Karpas-422 (cell line): ENCODE data around the gene NHSL2. TPM values are rescaled to one million over a fixed set of nuclear protein-coding genes. Genes with fewer than 3 reads are reported as not detected.

Source experiments
- DNase-seq: peaks from one replicate; pipeline ENCODE4 v3.0.0-alpha.2; 2015
- H2AFZ ChIP-seq: fragments of 200-600 bp; sonication (generic); 2 replicates; pipeline ENCODE4 v1.6.1; 2014; ENCODE audit warnings: antibody characterized with exemption, low read length, mixed read lengths
- H3K27ac ChIP-seq: fragments of 200-600 bp; sonication (generic); 2 replicates; pipeline ENCODE4 v1.5.1; 2014; ENCODE audit warnings: mild to moderate bottlenecking, low read length, moderate library complexity
- H3K27me3 ChIP-seq: fragments of 200-600 bp; sonication (generic); 2 replicates; pipeline ENCODE4 v1.6.1; 2014; ENCODE audit warnings: low read length, mixed read lengths
- H3K36me3 ChIP-seq: fragments of 200-600 bp; sonication (generic); 2 replicates; pipeline ENCODE4 v1.6.1; 2014; ENCODE audit warnings: low read length, mixed read lengths; ENCODE audit not compliant: insufficient read depth
- H3K4me1 ChIP-seq: fragments of 200-600 bp; sonication (generic); 2 replicates; pipeline ENCODE4 v1.6.1; 2014; ENCODE audit warnings: mild to moderate bottlenecking, low read length, mixed read lengths
- H3K4me2 ChIP-seq: fragments of 200-600 bp; sonication (generic); 2 replicates; pipeline ENCODE4 v1.6.1; 2014; ENCODE audit warnings: low read length, low read depth, mild to moderate bottlenecking; ENCODE audit not compliant: poor library complexity, severe bottlenecking
- H3K4me3 ChIP-seq: fragments of 200-600 bp; sonication (generic); 2 replicates; pipeline ENCODE4 v1.5.1; 2014; ENCODE audit warnings: mild to moderate bottlenecking, antibody characterized with exemption, low read length, mixed read lengths
- H3K79me2 ChIP-seq: fragments of 200-600 bp; sonication (generic); 2 replicates; pipeline ENCODE4 v1.6.1; 2014; ENCODE audit warnings: mild to moderate bottlenecking, low read length, mixed read lengths
- H3K9ac ChIP-seq: fragments of 200-600 bp; sonication (generic); 2 replicates; pipeline ENCODE4 v1.6.0; 2014; ENCODE audit warnings: low read length
- H3K9me2 ChIP-seq: fragments of 200-600 bp; sonication (generic), shearing (Covaris generic); replicated peaks from 2 replicates; pipeline ENCODE4 v1.6.0; 2014; ENCODE audit warnings: mild to moderate bottlenecking, low read length, moderate library complexity; ENCODE audit not compliant: insufficient read depth
- H3K9me3 ChIP-seq: fragments of 300-700, 200-600 bp; sonication (generic); 2 replicates; pipeline ENCODE4 v1.6.1; 2014; ENCODE audit warnings: low read length, mixed read lengths
- H4K20me1 ChIP-seq: fragments of 200-600 bp; sonication (generic); 2 replicates; pipeline ENCODE4 v1.6.1; 2014; ENCODE audit warnings: mild to moderate bottlenecking, antibody characterized with exemption, low read length, low read depth; ENCODE audit not compliant: insufficient read depth
- total RNA-seq: library from RNA; depleted of rRNA; stranded (reverse); fragments of >200 nt; shearing (Covaris generic); gene quantifications from 2 replicates; pipeline ENCODE4 v1.2.3, GENCODE V29; 2014; ENCODE audit warnings: low replicate concordance

NHSL2 gene
- total RNA-seq, 1 experiment from 2014 or later: not detected

GRCh38 chrX:71885099-71885498 lies 25.5 kb upstream of the NHSL2 start:
- no peaks in the 10 kb centered on the region for H3K9me2 ChIP-seq

GRCh38 chrX:71895607-71896006 lies 15.0 kb upstream of the NHSL2 start:
- H3K4me3 ChIP-seq: no peak overlapping the region
- H3K27ac ChIP-seq: no peak overlapping the region
- no peaks in the 10 kb centered on the region for H3K9me3 ChIP-seq
- no peaks in the 10 kb centered on the region for H3K79me2 ChIP-seq
- H3K9ac ChIP-seq: no peak overlapping the region
- no peak overlapping the region for H2AFZ ChIP-seq
- H4K20me1 ChIP-seq: no peaks in the 10 kb centered on the region
- DNase-seq: no peak
- no peaks in the 10 kb centered on the region for H3K27me3 ChIP-seq
- H3K4me2 ChIP-seq: no peak overlapping the region
- no peaks in the 10 kb centered on the region for H3K4me1 ChIP-seq
- no peaks in the 10 kb centered on the region for H3K36me3 ChIP-seq
- no peaks in the 10 kb centered on the region for H3K9me2 ChIP-seq

More at GRCh38 chrX:71885099-71885498, 25.5 kb upstream of the NHSL2 start:
- no peaks in the 10 kb centered on the region for H3K36me3 ChIP-seq
- H3K9ac ChIP-seq: no peak overlapping the region
- no peak overlapping the region for H3K27ac ChIP-seq
- H2AFZ ChIP-seq: no peak overlapping the region
- H3K4me2 ChIP-seq: no peak overlapping the region
- peaks cover 3% of the 10 kb centered on the region; the same call in 1 of the 2 replicates for H3K9me3 ChIP-seq
- H3K79me2 ChIP-seq: no peaks in the 10 kb centered on the region
- no peak overlapping the region for H3K4me3 ChIP-seq
- H3K4me1 ChIP-seq: no peaks in the 10 kb centered on the region
- no peak for DNase-seq
- no peaks in the 10 kb centered on the region for H3K27me3 ChIP-seq
- H4K20me1 ChIP-seq: no peaks in the 10 kb centered on the region

GRCh38 chrX:71906144-71906543 lies 4.5 kb upstream of the NHSL2 start:
- Histone ChIP-seq H3K4me1 (no peaks in the 10 kb centered on the region), H3K9me2 (no peaks in the 10 kb centered on the region), H3K9ac (no peak overlapping the region), H3K79me2 (no peaks in the 10 kb centered on the region), H3K27ac (no peak overlapping the region), H3K27me3 (no peaks in the 10 kb centered on the region), H4K20me1 (no peaks in the 10 kb centered on the region), H3K4me3 (no peak overlapping the region), H3K36me3 (no peaks in the 10 kb centered on the region), H3K9me3 (no peaks in the 10 kb centered on the region), H3K4me2 (no peak overlapping the region), H2AFZ (no peak overlapping the region)
- no peak for DNase-seq

- no peak overlapping the region for H3K4me2 ChIP-seq
- no peaks in the 10 kb centered on the region for H3K36me3 ChIP-seq
- H3K27ac ChIP-seq: no peak overlapping the region
- H3K27me3 ChIP-seq: no peaks in the 10 kb centered on the region
- no peak for DNase-seq
- H3K9me2 ChIP-seq: no peaks in the 10 kb centered on the region
- H4K20me1 ChIP-seq: no peaks in the 10 kb centered on the region
- no peaks in the 10 kb centered on the region for H3K4me1 ChIP-seq
- H2AFZ ChIP-seq: no peak overlapping the region
- no peaks in the 10 kb centered on the region for H3K79me2 ChIP-seq
- H3K9me3 ChIP-seq: no peaks in the 10 kb centered on the region
- no peak overlapping the region for H3K9ac ChIP-seq
- H3K4me3 ChIP-seq: no peak overlapping the region
Observed at GRCh38 chrX:71908387-71908786, 2.3 kb upstream of the NHSL2 start.

- no peaks in the 10 kb centered on the region for H3K9me3 ChIP-seq
- DNase-seq: no peak
- H3K4me1 ChIP-seq: no peaks in the 10 kb centered on the region
- no peaks in the 10 kb centered on the region for H3K79me2 ChIP-seq
- H3K9ac ChIP-seq: no peak overlapping the region
- H3K36me3 ChIP-seq: no peaks in the 10 kb centered on the region
- no peak overlapping the region for H3K4me3 ChIP-seq
- H3K9me2 ChIP-seq: no peaks in the 10 kb centered on the region
- H3K4me2 ChIP-seq: no peak overlapping the region
- no peaks in the 10 kb centered on the region for H3K27me3 ChIP-seq
- no peak overlapping the region for H3K27ac ChIP-seq
- H2AFZ ChIP-seq: no peak overlapping the region
- H4K20me1 ChIP-seq: no peaks in the 10 kb centered on the region
Observed at GRCh38 chrX:71909956-71910355, 689 bp upstream of the NHSL2 start.

GRCh38 chrX:71910986-71911730 lies 513 bp downstream of the NHSL2 start:
- Histone ChIP-seq H3K27me3 (no peaks in the 10 kb centered on the region), H3K36me3 (no peaks in the 10 kb centered on the region), H3K4me3 (no peak overlapping the region), H3K9me2 (no peaks in the 10 kb centered on the region), H2AFZ (no peak overlapping the region), H3K9me3 (no peaks in the 10 kb centered on the region), H4K20me1 (no peaks in the 10 kb centered on the region), H3K79me2 (no peaks in the 10 kb centered on the region), H3K27ac (no peak overlapping the region), H3K9ac (no peak overlapping the region), H3K4me1 (no peaks in the 10 kb centered on the region), H3K4me2 (no peak overlapping the region)
- no peak for DNase-seq

GRCh38 chrX:71911731-71912050 lies 1.0 kb downstream of the NHSL2 start:
- Histone ChIP-seq H3K4me3 (no peak overlapping the region), H3K27ac (no peak overlapping the region), H2AFZ (no peak overlapping the region), H3K79me2 (no peaks in the 10 kb centered on the region), H3K27me3 (no peaks in the 10 kb centered on the region), H3K36me3 (no peaks in the 10 kb centered on the region), H3K4me1 (no peaks in the 10 kb centered on the region), H3K9me3 (no peaks in the 10 kb centered on the region), H3K4me2 (no peak overlapping the region), H3K9ac (no peak overlapping the region), H4K20me1 (no peaks in the 10 kb centered on the region), H3K9me2 (no peaks in the 10 kb centered on the region)
- DNase-seq: no peak

GRCh38 chrX:71912156-71912555 lies 1.5 kb downstream of the NHSL2 start:
- H2AFZ ChIP-seq: no peak overlapping the region
- H3K27me3 ChIP-seq: no peaks in the 10 kb centered on the region
- no peaks in the 10 kb centered on the region for H3K36me3 ChIP-seq
- no peak overlapping the region for H3K9ac ChIP-seq
- H3K27ac ChIP-seq: no peak overlapping the region
- no peaks in the 10 kb centered on the region for H3K4me1 ChIP-seq
- no peak overlapping the region for H3K4me3 ChIP-seq
- H3K9me3 ChIP-seq: no peaks in the 10 kb centered on the region
- no peak for DNase-seq
- no peaks in the 10 kb centered on the region for H4K20me1 ChIP-seq
- no peaks in the 10 kb centered on the region for H3K79me2 ChIP-seq
- no peaks in the 10 kb centered on the region for H3K9me2 ChIP-seq
- H3K4me2 ChIP-seq: no peak overlapping the region
